ENCODE data around the gene SLC13A5.

GRCh38 chr17:6696906-6697305 is 16.3 kb downstream of the SLC13A5 start:
- TF ChIP-seq CTCF (IDR thresholded peaks at IDR 0.05) (no peak), POLR2A (IDR thresholded peaks at IDR 0.05; ENCODE audit: low read depth) (no peak)

Measured in esophagus muscularis mucosa (tissue), 3 donors.